HG03064 (cell line): ENCODE results near the gene TPR.
"Not testable (repeated sequence)": the region's sequence is repeated elsewhere in the genome, so short reads cannot be mapped to it uniquely, and the experiment has no call there.

ENCODE experiments used
- ATAC-seq: cut with Tn5 transposase; IDR thresholded peaks from one replicate; pipeline ENCODE4 v1.9.1; 2021; ENCODE audit warnings: low read depth; ENCODE audit not compliant: unreplicated experiment

The TPR gene

DNA sequence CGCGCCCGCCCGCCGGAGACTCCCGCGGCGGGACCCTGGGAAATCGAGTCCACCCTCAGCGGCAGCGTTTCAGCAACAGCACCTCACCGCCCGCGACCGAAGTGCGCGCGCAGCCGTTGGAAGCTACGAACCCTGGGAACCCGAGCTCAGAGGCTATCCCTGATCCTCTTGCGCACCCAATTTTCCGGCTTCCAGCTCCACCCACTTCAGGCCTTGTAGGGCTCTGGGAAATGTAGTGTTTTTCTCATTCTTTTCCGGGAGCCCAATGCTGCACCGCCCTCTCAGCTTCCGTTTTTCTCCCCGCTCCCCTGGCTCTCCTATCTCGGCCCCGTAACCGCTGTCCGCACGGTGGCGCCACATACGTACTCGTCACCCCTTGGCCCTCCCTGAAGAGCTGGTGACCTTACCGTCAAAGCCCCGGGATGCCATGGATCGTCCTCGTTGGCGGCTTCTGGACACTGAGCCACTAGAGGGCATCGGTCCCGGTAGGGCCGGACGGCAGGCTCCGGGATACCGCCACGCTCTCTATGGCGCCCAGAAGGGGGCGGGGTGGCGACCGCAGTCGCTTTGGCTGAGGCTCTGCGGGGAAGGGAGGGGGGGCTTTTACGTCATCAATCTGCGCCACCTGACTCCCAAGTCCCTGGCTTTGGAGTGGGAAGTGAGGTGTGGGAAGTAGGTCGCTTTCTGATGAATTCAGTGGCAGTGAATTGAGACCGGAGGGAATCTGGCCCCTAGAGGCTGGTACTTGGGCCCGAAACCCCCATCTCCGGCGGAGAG, at the start of gene TPR, which contains the start of gene ODR4:
TSS of gene TPR (minus strand) at position 102 of the 777 bp plus-strand sequence. CDS start 225 bp downstream, outside the sequence.
TSS of gene ODR4 (plus strand) at position 687 of the 777 bp plus-strand sequence. CDS start 3,948 bp downstream, outside the sequence.
- peak; percentile 87 for ATAC-seq

DNA sequence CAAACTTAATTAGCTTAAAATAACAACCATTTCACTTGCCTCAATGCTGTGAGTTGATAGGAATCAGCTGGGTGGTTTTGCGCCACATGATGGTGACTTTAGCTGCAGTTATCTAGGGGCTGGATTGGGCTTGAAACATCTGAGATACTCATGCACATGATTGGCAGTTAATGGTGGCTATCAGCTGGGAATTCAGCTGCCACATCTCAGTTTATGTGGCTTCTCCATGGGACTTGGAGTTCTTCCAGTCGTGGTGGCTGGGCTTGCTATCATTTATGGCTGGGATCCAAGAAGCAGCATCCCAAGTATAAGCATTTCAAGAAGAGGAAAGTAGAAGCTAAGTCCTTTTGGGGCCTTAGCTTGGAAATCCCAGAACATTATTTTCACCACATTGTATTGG, 49.5 kb upstream of the TPR start:
- ATAC-seq: no peak

DNA sequence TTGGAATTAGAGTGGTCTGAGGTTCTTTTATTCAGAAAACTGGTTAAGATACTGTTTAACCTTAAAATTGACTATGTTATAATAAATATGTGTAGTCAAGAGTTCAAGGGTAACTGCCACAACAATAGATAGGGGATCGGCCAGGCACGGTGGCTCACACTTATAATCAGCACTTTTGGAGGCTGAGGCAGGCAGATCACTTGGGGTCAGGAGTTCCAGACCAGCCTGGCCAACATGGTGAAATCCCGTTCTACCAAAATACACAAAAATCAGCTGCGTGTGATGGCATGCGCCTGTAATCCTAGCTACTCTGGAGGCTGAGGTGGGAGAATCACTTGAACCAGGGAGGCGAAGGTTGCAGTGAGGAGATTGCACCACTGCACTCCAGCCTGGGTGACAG, 46.4 kb upstream of the TPR start:
- no peak for ATAC-seq

DNA sequence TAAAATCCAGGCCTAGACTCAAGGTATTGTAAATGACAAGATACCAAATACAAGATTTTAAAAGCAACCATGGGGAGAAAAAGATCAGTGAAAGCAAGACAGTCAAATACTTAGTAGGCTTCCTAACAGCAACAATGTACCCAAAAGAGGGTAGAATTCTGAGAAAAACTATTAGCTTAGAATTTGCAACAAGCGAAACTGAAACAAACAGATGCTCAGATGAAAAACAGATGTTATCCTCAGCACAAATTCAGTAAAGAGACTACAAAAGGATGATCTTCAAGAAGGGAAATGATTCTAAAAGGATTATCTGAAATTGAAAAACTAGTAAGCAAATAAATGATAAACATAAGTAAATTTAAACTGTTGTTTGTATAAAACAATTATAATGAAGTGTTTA, 45.9 kb upstream of the TPR start:
- ATAC-seq: peak; percentile 96

DNA sequence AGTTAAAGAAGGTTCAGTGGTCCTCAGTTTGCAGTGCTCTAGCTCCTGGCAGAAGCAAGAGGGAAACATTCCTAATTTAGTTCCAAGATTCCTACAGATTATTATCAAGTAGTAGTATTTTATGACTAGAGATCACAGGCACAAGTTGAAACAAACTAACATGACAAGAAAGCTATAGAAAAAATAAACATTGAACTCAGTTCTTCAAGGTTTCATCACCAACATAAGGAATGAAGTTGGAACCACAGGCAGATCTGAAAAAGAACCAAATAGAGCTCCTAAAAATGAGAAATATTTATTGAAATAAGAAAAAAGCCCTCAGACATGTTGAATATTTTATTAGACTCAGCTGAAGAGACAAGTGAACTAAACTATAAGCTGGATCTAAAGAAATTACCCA, 45.3 kb upstream of the TPR start:
- ATAC-seq: no peak

DNA sequence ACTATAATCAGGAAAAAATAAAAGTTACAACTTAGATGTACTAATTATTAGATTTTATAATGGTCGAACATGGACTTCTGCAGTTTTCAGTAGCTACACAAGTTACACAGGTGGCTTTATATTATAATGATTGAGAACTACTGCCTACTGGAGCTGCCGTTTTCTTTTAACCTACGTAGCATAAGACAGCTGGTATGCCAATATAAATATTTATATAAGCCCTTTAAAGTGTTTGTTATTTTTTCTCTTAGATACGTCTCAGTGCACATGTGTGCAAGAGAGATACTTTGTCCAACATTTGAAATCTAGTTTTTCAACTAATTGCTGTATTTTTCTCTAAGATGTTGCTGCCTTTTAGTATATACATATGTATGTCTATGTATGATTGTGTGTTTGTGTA, 43.5 kb upstream of the TPR start:
- ATAC-seq: no peak

DNA sequence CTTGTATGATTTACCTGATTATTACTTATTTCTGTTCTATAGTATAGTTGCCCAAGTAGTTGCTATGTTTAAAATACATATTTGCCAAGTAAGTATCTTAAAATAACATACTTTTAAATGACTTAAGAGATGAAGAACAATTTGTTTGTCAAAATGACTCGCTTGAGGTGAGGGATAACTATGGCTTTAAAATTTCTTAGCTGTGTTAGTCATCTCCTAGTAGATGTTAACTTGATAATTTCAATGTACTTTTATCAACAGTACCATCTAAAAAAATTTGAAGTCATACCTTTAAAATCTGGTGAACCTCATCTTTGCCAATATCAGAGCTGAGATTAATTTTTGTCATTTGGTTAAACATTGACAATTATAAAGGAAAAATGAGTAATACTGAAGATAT, 38.3 kb upstream of the TPR start:
- no peak for ATAC-seq

DNA sequence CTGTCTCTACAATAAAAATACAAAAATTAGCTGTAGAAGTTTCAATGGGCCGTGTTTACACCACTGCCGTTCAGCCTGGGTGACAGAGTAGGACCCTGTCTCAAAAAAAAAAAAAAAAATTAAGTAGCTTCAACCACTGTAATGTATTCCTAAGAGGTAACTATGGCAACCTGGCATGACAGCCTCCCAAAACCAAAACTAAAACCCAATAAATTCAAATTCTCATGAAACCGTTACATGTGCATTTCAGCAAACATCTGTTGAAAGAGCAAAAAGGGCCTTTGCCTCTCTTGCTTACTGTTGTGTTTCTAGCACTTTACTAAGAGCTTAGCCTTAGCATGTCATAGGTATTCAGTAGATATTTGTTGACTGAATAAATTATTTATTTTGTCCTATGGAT, 34.0 kb upstream of the TPR start:
- ATAC-seq: no peak

DNA sequence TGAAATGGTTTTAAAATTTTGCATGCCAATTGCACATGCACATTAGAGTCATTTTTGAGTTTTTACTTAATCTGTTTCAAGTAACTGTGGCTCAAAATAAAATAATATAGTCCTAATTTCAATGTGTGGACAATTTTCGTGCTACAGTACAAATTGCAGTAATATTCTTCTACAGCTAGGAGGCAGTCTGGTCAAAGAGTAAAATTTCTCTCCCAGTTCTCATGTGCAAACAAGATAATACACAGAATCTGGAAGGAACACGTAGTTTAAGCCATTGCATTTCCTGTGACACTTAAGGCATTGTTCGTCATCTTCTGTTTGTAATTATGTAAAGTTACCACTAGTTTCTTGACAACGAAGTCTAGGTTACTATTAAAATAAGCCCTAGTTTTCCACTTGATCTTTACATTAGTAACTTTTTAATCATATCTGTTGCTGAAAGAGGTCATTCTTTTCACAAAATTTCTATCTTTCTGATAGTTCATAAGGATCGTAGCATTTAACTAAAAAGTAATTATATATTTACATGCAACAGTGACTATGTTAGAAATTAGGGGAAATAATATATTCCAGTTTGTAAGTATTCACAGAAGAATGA, 29.5 kb upstream of the TPR start:
- no peak for ATAC-seq

DNA sequence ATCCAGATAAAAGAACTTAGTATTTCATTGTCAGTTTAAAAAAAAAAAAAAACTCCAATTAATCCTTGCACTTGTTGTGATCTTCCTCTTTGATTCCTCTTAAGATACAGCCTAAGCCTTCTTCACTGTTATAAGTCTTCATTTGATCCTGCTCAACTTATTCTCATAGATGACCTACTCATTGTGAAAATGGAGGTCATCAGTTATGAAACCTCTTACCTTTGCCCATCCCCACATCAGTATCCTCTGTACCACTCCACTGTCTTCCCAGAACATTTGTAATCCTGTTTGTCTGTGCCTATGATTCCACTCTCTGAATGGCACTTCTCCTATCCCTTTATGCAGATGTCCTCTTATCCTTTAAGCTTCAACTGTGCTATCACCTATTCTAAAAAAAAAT, 28.6 kb upstream of the TPR start:
- no peak for ATAC-seq

DNA sequence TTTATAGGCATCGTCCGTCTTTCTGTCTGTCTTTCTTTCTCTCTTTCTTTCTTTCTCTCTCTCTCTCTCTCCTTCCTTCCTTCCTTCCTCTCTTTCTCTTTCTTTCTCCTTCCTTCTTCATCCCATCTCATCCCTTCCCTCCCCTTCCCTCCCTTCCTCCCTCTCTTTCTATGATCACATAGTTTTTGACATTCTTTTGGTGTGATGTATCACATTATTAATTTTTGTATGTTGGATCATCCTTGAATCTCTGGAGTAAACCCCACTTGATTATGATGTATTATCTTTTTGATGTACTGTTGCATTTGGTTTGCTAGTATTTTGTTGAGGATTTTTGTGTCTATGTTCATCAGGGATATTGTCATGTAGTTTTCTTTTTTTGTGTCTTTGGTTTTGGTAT, 26.4 kb upstream of the TPR start:
- ATAC-seq: not testable (repeated sequence)

DNA sequence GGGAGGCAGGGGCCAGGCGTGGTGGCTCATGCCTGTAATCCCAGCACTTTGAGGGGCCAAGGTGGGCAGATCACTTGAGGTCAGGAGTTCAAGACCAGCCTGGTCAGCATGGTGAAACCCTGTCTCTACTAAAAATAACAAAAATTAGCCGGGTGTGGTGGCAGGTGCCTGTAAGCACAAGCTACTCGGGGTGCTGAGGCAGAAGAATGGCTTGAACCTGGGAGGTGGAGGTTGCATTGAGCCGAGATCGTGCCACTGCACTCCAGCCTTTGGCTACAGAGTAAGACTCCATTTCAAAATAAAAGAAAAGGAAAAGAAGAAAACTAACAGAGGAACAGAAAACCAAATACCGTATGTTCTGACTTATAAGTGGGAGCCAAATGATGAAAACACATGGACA, 17.7 kb upstream of the TPR start:
- ATAC-seq: not testable (repeated sequence)

DNA sequence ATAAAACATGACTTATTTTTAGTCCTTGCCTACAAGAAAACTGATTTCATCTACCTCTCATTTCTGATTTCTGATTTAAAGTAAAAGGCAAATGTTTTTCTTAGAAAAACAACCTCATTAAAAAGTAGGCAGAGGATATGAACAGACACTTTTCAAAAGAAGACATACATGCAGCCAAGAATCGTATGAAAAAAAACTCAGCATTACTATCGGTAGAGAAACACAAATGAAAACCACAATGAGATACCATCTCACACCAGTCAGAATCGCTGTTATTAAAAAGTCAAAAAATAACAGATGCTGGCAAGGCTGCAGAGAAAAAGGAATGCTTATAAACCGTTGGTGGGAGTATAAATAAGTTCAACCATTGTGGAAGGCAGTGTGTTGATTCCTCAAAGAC, 16.8 kb upstream of the TPR start:
- ATAC-seq: no peak

DNA sequence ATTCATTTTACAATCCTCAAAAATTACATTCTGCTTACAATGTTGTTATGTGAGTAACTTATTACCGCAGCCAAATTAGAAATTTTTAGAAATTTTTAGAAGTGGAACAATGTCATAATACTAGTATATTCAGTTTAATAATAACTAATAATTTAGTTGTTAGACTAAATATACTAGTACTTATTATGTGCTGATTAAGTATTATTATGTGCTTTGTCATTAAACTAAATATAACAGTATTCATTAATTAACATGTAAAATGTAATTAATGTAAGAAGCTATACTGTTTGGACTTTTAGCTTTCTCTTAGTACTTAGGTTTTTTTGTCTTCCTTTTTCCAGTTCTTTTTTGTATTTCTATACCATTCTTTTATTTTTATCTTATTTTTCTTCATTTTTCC, 15.9 kb upstream of the TPR start:
- ATAC-seq: no peak

DNA sequence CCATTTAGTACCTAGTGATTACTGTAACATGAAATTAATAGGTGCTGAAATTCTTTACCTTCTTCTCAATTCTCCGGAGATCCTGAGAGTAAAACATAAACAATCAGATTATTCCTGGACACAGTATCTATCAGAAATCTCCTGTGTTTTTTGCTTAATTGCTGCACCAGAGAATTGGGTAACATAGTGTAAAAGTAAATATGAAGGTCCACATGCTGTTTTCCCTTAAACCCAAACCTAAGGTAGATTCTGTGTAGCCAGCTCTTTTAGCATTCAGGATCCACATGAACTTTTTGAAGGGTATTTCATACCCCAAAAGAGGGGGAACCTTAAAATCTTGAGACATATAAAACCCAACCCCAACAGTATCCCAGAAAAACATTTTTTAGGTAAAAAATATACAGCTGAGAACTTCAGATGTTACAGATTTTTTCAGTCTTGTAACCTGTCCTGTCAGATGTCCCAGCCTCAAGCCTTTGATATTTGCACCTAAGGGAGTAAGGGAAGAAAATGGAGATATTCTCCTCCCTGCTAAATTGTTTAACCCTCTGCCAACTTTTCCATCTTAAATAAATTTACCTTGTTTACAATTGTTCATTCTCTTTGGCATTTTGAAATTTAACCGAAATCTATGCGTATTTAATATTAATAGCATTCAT, 11.8 kb upstream of the TPR start:
- no peak for ATAC-seq

DNA sequence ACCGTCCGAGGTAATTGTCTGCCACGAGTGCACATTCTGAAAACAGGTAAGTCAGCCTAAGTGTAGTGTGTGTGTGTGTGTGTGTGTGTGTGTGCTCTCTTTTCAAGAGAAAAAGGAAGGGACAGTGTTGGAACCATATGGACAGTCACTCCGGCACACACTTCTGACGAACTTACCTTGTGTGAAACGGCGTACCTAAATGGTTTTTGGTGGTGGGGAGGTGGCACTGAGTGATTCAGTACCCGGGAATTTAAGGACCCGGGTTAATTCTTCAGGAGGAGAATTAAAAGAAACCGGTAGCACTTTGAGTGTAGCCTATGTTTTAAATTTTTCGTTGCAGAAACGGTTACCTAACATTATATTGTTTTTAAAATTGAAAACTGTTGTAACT, 871 bp upstream of the TPR start:
- no peak for ATAC-seq

DNA sequence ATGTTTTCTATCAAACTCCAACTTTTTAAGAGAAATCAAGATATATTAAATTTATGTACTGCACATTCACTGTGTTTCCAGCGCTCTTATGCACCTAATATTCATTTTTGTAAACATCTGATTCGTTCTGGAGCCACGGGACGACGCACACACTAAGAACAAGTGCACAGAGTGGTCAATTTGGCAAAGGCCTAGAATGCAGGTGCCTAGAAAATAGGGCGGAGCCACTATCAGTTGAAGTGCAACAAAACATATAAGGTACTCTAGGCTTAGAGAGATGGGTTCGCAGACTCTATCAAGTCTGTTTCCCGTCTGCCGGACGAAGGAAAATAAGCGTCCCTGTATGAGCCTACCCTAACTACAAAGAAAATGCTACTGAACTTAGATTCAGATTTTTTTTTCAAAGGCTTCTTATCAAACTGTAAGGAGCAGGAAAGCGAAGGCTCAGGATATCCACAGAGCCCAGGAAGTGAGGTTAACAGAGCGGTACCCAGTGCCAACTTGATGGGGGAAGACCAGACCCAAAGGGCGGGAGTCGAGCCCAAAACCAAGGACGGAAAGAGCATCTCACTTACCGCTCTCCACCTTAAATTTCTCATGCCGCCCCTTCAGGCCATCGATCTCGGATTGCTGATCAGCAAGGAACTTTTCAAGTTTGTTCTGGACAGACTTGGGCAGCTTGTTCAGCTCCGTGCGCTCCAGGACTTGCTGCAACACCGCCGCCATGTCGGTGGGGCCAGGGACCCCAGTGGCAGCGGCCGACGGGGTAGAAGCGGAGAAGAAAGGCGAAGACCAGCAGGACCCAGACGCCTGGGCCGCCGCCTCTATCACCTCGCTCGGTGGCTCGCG, 526 bp downstream of the TPR start:
- ATAC-seq: peak; percentile 30

DNA sequence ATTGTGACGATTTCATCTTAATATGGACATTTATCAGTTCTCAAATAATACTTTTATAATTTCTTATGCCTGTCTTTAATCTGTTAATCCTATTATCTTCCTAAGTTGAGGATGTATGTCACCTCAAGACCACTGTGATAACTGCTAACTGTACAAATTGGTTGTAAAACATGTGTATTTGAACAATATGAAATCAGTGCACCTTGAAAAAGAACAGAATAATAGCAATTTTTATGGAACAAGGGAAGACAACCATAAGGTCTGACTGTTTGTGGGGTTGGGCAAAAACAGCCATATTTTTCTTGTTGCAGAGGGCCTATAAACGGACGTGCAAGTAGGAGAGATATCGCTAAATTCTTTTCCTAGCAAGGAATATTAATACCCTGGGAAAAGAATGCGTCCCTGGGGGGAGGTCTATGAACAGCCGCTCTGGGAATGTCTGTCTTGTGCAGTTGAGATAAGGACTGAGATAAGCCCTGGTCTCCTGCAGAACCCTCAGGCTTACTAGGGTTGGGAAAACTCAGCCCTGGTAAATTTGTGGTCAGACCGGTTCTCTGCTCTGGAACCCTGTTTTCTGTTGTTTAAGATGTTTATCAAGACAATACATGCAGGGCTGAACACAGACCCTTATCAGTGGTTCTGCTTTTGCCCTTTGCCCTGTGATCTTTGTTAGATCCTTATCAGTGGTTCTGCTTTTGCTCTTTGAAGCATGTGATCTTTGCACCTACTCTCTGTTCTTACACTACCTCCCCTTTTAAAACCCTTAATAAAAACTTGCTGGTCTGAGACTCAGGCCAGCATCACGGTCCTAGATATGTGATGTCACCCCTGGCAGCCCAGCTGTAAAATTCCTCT, 27.0 kb downstream of the TPR start:
- ATAC-seq: not testable (repeated sequence)

DNA sequence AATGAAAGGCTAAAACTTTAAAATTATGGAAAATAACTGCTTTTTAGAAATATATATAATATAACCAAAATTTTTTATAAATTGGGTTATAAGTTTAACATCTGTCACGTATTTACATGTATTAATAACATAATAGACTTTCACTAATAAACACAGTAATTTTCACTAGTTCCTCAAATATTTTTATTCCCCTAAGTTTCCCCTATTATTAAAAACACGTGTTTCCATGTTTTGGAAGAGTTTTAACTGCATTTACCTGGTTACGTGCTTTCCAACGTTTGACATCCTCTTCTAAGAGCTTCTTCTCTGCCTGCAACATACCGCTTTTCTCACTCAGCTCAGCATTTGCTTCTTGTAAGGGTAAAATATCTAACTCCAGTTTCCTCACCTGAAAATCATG, 34.3 kb downstream of the TPR start:
- no peak for ATAC-seq

DNA sequence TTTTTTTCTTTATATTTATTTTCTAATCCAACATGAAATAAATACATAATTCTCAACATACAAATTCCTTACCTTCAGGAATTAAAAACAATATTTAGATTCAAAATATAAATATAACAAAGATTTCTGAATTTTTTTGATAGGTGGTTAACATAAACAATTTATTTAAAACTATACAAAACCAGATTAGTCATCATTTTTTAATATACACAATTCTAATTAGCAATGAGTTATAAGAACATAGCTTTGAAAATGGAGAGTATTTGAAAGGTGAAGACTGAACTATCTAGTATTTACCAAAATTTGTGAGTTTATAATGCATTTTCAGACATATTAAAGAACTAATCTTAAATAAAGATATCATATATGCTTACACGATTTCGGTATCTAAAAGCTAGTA, 37.5 kb downstream of the TPR start:
- ATAC-seq: no peak
